Ovary (tissue), 3 donors: ENCODE data around the gene MAPK10.

Source experiments
- CTCF ChIP-seq, 3 donors: fragments of 450-650 bp in 2 of 3; fragments of 200-600 bp in 1 of 3; IDR thresholded peaks; one replicate each; pipeline versions ENCODE4 v1.5.1 to v1.8.0; 2016 to 2022; ENCODE audit warnings: antibody characterized with exemption in 3 of 3, mild to moderate bottlenecking in 1 of 3
- EP300 ChIP-seq: sonication (generic); formaldehyde crosslinking; IDR thresholded peaks from one replicate; pipeline ENCODE4 v1.6.1; 2017; ENCODE audit warnings: antibody characterized with exemption
- POLR2A ChIP-seq: fragments of 450-650 bp; IDR thresholded peaks from one replicate; pipeline ENCODE4 v1.6.1; 2017; ENCODE audit warnings: antibody characterized with exemption, mild to moderate bottlenecking, moderate library complexity
- donor health status: DM: no; HTN: no; CAD: no.

- no peak for TF ChIP-seq CTCF (IDR thresholded peaks at IDR 0.05)
- TF ChIP-seq EP300: no peak
- TF ChIP-seq POLR2A: no peak
Observed at GRCh38 chr4:85993641-85994040, 366.2 kb downstream of the MAPK10 start.
